Neural crest cell (in vitro differentiated cells): ENCODE data around the gene UNK. TPM values are rescaled to one million over a fixed set of nuclear protein-coding genes. Genes with fewer than 3 reads are reported as not detected.
A peak's percentile ranks its signal among the peaks of the same experiment; 100 is the strongest.

Experiments
- DNase-seq: peaks from one replicate; pipeline ENCODE4 v3.0.0; 2021; ENCODE audit warnings: low read depth, mixed read lengths, low spot score
- H3K27ac Mint-ChIP-seq: one replicate; pipeline ENCODE4 v1.8.0; 2021; ENCODE audit warnings: mild to moderate bottlenecking, mixed read lengths; ENCODE audit not compliant: unreplicated experiment
- H3K27me3 Mint-ChIP-seq: 2 replicates; pipeline ENCODE4 v1.8.0; 2021; ENCODE audit warnings: low read depth, mild to moderate bottlenecking, mixed read lengths
- H3K36me3 Mint-ChIP-seq: 2 replicates; pipeline ENCODE4 v1.8.0; 2021; ENCODE audit warnings: low read depth, mild to moderate bottlenecking, mixed read lengths
- H3K4me1 Mint-ChIP-seq: 2 replicates; pipeline ENCODE4 v1.8.0; 2021; ENCODE audit warnings: mixed read lengths
- H3K4me3 Mint-ChIP-seq: one replicate; pipeline ENCODE4 v1.8.0; 2021; ENCODE audit warnings: mild to moderate bottlenecking, mixed read lengths
- H3K9me3 Mint-ChIP-seq: 2 replicates; pipeline ENCODE4 v1.8.0; 2021; ENCODE audit warnings: mixed read lengths
- total RNA-seq: library from RNA; stranded (reverse); gene quantifications from 2 replicates; pipeline ENCODE4 v1.2.1, GENCODE V29; 2021
- TF ChIP-seq, protein P1 (sequence below): fragments of 200-600 bp; sonication (generic); conservative IDR thresholded peaks from 2 replicates; pipeline ENCODE4 v1.5.0; 2021; ENCODE audit warnings: antibody characterized with exemption, mild to moderate bottlenecking

UNK gene
- total RNA-seq, 1 donor from 2014 or later: 49.3 TPM

DNA sequence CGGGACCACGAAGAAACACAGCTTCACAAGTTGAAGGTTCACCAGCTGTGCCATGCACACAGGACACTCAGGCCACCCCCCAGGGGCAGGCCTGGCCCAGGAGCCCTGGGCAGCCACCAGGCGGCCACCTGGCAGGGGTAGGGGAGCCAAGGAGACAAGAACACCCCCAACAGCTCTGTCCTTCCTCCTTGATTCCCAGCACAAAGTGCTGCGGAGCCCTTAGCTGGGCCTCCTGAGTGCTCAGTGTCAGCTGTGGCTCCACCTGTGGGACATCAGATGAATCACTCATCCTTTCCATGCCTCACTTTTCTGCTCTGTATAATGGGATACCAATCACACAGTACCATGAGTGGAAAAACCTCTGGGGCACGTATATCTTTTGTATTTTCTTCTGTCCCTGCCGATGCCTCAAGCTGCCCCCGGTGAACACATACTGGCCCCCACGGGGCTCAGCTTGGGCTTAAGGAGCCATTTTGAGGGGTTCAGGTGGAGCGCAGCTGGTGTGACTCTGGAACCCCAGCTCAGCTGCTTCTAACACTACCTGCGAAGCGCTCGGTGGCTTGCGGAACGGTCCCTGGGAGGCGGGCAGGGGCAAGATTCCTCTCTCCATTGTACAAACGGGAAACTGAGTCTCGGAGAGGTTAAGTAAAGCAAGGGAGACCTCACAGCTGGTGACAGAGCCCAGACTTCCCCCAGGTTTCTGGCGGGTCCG lies 31.6 kb upstream of the UNK start:
- Mint-ChIP-seq H3K9me3 (no peaks in the 10 kb centered on the region), H3K4me1 (peaks cover 13% of the 10 kb centered on the region), H3K4me3 (no peak overlapping the region), H3K27ac (no peak overlapping the region), H3K27me3 (no peaks in the 10 kb centered on the region), H3K36me3 (no peaks in the 10 kb centered on the region)
- TF ChIP-seq, protein P1, sequence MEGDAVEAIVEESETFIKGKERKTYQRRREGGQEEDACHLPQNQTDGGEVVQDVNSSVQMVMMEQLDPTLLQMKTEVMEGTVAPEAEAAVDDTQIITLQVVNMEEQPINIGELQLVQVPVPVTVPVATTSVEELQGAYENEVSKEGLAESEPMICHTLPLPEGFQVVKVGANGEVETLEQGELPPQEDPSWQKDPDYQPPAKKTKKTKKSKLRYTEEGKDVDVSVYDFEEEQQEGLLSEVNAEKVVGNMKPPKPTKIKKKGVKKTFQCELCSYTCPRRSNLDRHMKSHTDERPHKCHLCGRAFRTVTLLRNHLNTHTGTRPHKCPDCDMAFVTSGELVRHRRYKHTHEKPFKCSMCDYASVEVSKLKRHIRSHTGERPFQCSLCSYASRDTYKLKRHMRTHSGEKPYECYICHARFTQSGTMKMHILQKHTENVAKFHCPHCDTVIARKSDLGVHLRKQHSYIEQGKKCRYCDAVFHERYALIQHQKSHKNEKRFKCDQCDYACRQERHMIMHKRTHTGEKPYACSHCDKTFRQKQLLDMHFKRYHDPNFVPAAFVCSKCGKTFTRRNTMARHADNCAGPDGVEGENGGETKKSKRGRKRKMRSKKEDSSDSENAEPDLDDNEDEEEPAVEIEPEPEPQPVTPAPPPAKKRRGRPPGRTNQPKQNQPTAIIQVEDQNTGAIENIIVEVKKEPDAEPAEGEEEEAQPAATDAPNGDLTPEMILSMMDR: no peak
- no peak for DNase-seq

DNA sequence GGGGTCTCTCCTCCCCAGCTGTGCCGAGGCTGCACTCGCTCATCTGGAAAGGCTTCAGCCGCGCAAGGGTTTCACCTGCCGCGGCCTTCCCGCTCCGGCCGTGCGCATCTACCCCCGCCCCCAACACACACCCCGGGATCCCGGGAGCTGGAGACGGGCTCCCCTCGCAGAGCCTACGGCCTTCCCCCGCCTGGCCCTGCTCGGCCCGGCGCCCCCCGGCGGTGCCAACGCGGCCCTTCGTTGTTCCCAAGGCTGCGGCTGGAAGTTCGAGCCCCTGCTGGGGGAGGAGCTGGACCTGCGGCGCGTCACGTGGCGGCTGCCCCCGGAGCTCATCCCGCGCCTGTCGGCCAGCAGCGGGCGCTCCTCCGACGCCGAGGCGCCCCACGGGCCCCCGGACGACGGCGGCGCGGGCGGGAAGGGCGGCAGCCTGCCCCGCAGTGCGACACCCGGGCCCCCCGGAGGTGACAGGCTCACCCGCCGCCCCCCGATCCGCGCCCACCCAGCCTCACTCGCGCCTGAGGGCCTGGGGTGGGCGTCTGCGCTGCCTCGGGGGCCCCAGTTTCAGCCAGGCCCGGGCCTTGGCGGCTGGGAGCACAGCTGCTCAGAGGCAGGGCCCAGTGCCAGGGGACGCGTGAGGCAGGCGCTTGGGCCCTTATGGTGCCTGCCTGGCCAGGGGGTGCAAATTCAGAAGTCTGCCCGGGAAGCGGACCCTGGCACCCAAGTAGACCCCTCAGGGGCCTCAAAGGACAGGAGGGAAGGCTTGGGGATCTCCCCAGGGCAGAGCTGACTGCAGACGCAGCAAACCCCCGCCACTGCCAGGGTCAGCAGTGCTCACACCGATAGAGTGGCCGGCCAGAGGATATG lies 30.9 kb upstream of the UNK start:
- peaks cover 13% of the 10 kb centered on the region for H3K4me1 Mint-ChIP-seq
- no peaks in the 10 kb centered on the region for H3K27me3 Mint-ChIP-seq
- TF ChIP-seq, protein P1: peak; percentile 65
- peak; percentile 62 for DNase-seq
- H3K9me3 Mint-ChIP-seq: no peaks in the 10 kb centered on the region
- no peak overlapping the region for H3K4me3 Mint-ChIP-seq
- no peak overlapping the region for H3K27ac Mint-ChIP-seq
- H3K36me3 Mint-ChIP-seq: no peaks in the 10 kb centered on the region

DNA sequence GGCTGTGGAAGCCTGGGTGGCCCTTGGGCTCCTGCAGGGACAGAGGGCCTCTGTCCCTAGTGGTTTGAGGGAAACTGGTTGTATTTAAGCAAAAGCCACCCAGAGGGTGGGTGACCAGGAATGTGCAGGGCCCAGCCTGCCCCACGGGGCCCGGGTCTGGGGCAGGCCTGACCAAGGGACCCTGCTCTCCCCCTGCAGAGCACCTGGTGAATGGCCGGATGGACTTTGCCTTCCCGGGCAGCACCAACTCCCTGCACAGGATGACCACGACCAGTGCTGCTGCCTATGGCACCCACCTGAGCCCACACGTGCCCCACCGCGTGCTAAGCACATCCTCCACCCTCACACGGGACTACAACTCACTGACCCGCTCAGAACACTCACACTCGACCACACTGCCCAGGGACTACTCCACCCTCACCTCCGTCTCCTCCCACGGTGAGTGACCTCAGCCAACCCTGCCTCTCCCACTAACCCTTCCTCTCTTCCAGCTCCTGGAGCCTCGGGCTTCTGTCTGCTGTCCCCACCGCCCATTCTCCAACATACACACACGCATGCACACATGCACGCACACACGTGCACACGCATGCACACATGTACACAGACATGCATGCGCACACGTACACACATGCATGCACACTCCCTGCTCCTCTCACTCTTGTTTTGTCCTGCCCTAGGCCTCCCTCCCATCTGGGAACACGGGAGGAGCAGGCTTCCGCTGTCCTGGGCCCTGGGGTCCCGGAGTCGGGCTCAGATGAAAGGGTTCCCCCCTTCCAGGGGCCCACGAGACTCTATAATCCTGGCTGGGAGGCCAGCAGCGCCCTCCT lies 30.0 kb upstream of the UNK start:
- no peaks in the 10 kb centered on the region for H3K27me3 Mint-ChIP-seq
- H3K4me1 Mint-ChIP-seq: peaks cover 10% of the 10 kb centered on the region
- TF ChIP-seq, protein P1: no peak
- peak overlapping the region; percentile 42 for H3K4me3 Mint-ChIP-seq
- H3K27ac Mint-ChIP-seq: peak overlapping the region; percentile 53
- DNase-seq: no peak
- no peaks in the 10 kb centered on the region for H3K9me3 Mint-ChIP-seq
- no peaks in the 10 kb centered on the region for H3K36me3 Mint-ChIP-seq

DNA sequence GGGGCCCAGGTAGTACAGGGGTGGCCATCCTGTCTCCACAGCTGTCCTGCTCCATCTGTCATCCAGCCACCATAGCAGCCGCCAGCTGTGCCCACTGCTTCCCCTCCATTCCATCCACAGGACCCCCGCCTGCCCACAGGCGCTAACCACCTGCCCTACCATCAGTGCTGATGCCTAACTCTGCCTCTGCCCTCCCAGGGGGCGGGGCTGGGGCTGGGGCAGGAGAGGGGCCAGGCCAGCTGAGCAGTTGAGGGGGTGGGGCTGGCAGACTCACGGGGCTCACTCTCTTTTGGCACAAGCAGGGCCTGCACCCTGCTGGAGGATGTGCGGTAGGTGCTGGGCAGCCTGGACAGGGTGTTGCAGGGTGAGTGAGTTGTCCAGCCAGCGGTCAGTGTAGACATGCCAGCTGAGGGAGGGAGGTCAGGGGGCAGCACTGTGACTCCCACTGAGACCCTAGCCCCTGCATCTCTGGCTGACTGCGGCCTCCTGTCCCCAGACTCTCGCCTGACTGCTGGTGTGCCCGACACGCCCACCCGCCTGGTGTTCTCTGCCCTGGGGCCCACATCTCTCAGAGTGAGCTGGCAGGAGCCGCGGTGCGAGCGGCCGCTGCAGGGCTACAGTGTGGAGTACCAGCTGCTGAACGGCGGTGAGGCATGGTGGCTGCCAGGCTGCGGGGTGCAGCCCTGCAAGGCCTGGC lies 29.3 kb upstream of the UNK start:
- DNase-seq: no peak
- no peaks in the 10 kb centered on the region for H3K36me3 Mint-ChIP-seq
- no peak overlapping the region for H3K4me3 Mint-ChIP-seq
- H3K27ac Mint-ChIP-seq: no peak overlapping the region
- TF ChIP-seq, protein P1: no peak
- peaks cover 6% of the 10 kb centered on the region for H3K4me1 Mint-ChIP-seq
- no peaks in the 10 kb centered on the region for H3K27me3 Mint-ChIP-seq
- H3K9me3 Mint-ChIP-seq: no peaks in the 10 kb centered on the region

DNA sequence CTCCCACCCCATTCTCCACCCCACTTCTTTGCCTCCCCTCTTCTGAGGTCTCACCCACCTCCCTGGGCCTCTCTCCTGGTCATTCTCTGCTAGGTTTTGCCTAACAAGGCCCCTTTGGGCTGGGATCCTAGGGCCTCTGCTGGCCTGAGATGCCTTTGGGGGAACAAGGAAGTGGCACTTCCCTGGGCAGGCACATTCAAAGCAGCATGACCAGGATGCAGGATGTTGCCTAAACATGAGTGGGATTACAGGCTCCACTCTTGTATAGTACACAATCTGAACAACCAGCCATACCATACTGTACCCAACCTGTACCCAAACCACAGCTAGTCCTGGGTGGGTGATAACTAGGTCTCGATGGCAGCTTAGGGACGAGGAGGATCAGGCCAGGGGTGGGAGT lies 28.6 kb upstream of the UNK start:
- Mint-ChIP-seq H3K9me3 (no peaks in the 10 kb centered on the region), H3K36me3 (no peaks in the 10 kb centered on the region), H3K4me1 (peaks cover 6% of the 10 kb centered on the region), H3K27ac (no peak overlapping the region), H3K4me3 (peak overlapping the region; percentile 38), H3K27me3 (no peaks in the 10 kb centered on the region)
- TF ChIP-seq, protein P1: no peak
- no peak for DNase-seq
